Neuronal stem cell (in vitro differentiated cells): ENCODE measurements around the gene NCAPD2.

ENCODE experiments used
- DNase-seq: peaks from one replicate; pipeline ENCODE4 v3.0.0-alpha.2; 2013; ENCODE audit warnings: low spot score
- H2AFZ ChIP-seq: one replicate; pipeline ENCODE4 v1.6.1; 2013; ENCODE audit warnings: mild to moderate bottlenecking, low read length, inconsistent platforms
- H2AK5ac ChIP-seq: 2 replicates; pipeline ENCODE4 v1.6.1; 2013; ENCODE audit warnings: low read depth, mild to moderate bottlenecking, inconsistent platforms, low read length, moderate library complexity, mixed read lengths
- H2BK120ac ChIP-seq: 2 replicates; pipeline ENCODE4 v1.6.1; 2013; ENCODE audit warnings: low read depth, mild to moderate bottlenecking, inconsistent platforms, low read length, moderate library complexity, mixed read lengths
- H2BK12ac ChIP-seq: one replicate; pipeline ENCODE4 v1.6.1; 2013; ENCODE audit warnings: low read length, inconsistent platforms
- H2BK15ac ChIP-seq: 2 replicates; pipeline ENCODE4 v1.6.1; 2013; ENCODE audit warnings: mild to moderate bottlenecking, low read length, inconsistent platforms, mixed read lengths
- H2BK5ac ChIP-seq: one replicate; pipeline ENCODE4 v1.6.1; 2013; ENCODE audit warnings: inconsistent platforms, mild to moderate bottlenecking, low read length, moderate library complexity
- H3K14ac ChIP-seq: one replicate; pipeline ENCODE4 v1.6.1; 2013; ENCODE audit warnings: low read length, inconsistent platforms
- H3K18ac ChIP-seq: 2 replicates; pipeline ENCODE4 v1.6.1; 2013; ENCODE audit warnings: low read length, inconsistent platforms
- H3K23ac ChIP-seq: 2 replicates; pipeline ENCODE4 v1.6.1; 2013; ENCODE audit warnings: low read depth, mild to moderate bottlenecking, mixed read lengths, low read length, inconsistent platforms; ENCODE audit not compliant: poor library complexity
- H3K27ac ChIP-seq: replicated peaks from 3 replicates; pipeline ENCODE4 v1.5.1; 2013; ENCODE audit warnings: low read length, inconsistent platforms
- H3K27me3 ChIP-seq, 3 experiments: 2 replicates each; pipeline ENCODE4 v1.6.1; 2013; ENCODE audit warnings: low read length in 3 of 3, mild to moderate bottlenecking in 2 of 3, inconsistent platforms in 1 of 3, low read depth in 1 of 3, mixed read lengths in 1 of 3, moderate library complexity in 1 of 3; ENCODE audit not compliant: control insufficient read depth in 3 of 3, insufficient read depth in 3 of 3
- H3K36me3 ChIP-seq, 2 donors: replicated peaks in 1 of 2; 2 replicates each; pipeline ENCODE4 v1.6.1; 2013; ENCODE audit warnings: low read length in 2 of 2; ENCODE audit not compliant: control insufficient read depth in 2 of 2, insufficient read depth in 2 of 2
- H3K4ac ChIP-seq: 2 replicates; pipeline ENCODE4 v1.6.1; 2013; ENCODE audit warnings: inconsistent platforms, mild to moderate bottlenecking, low read length, moderate library complexity
- H3K4me1 ChIP-seq, 2 donors: 1 replicate in 1 of 2; 2 replicates in 1 of 2; pipeline ENCODE4 v1.6.1; 2013; ENCODE audit warnings: low read length in 2 of 2, low read depth in 1 of 2; ENCODE audit not compliant: control insufficient read depth in 2 of 2, insufficient read depth in 1 of 2
- H3K4me2 ChIP-seq: one replicate; pipeline ENCODE4 v1.6.1; 2013; ENCODE audit warnings: mild to moderate bottlenecking, low read length, inconsistent platforms; ENCODE audit not compliant: insufficient read depth, poor library complexity, severe bottlenecking
- H3K4me3 ChIP-seq, 2 donors: 2 replicates each; pipeline ENCODE4 v1.5.1; 2013; ENCODE audit warnings: low read length in 2 of 2, mild to moderate bottlenecking in 2 of 2, inconsistent platforms in 1 of 2, moderate library complexity in 1 of 2
- H3K79me1 ChIP-seq: one replicate; pipeline ENCODE4 v1.6.1; 2013; ENCODE audit warnings: low read depth, mild to moderate bottlenecking, inconsistent platforms, low read length, moderate library complexity
- H3K9ac ChIP-seq: one replicate; pipeline ENCODE4 v1.6.1; 2013; ENCODE audit warnings: mild to moderate bottlenecking, low read depth, low read length, inconsistent platforms; ENCODE audit not compliant: poor library complexity
- H3K9me3 ChIP-seq, 2 donors: replicated peaks in 1 of 2; 2 replicates each; pipeline versions ENCODE3 to v1.6.1; 2013; ENCODE audit warnings: low read length in 2 of 2, mild to moderate bottlenecking in 2 of 2, inconsistent platforms in 1 of 2, low read depth in 1 of 2, mixed read lengths in 1 of 2, moderate library complexity in 1 of 2; ENCODE audit not compliant: control insufficient read depth in 2 of 2, insufficient read depth in 1 of 2
- H4K8ac ChIP-seq: one replicate; pipeline ENCODE4 v1.6.1; 2013; ENCODE audit warnings: low read depth, mild to moderate bottlenecking, inconsistent platforms, low read length, moderate library complexity
- H4K91ac ChIP-seq: one replicate; pipeline ENCODE4 v1.6.1; 2013; ENCODE audit warnings: low read length, low read depth, mild to moderate bottlenecking, inconsistent platforms; ENCODE audit not compliant: poor library complexity
- WGBS, 2 donors: extraction: QIAGEN DNeasy Blood & Tissue Kit; methylation state at CpG; one replicate each; pipeline ENCODE4 v1.1.7; 2013; ENCODE audit warnings: missing lambda C conversion rate in 2 of 2, mixed read lengths in 1 of 2; ENCODE audit not compliant: insufficient read length in 2 of 2, insufficient replicate concordance in 1 of 2; ENCODE audit errors: extremely low coverage in 2 of 2; 5-methylcytosine and 5-hydroxymethylcytosine counted together

Gene NCAPD2

GRCh38 chr12:6569312-6569711 lies 75.4 kb downstream of the NCAPD2 start:
- Histone ChIP-seq H4K8ac (no peak overlapping the region), H2BK12ac (no peak overlapping the region), H3K18ac (no peak overlapping the region), H3K4me3 (no peak overlapping the region), H4K91ac (no peak overlapping the region), H2BK15ac (no peak overlapping the region), H3K14ac (no peak overlapping the region), H2AK5ac (no peak overlapping the region), H3K4me2 (no peak overlapping the region), H2AFZ (no peak overlapping the region), H3K27me3 (no peaks in the 10 kb centered on the region), H3K4ac (no peak overlapping the region), H3K4me1 (peaks cover 4 to 7% of the 10 kb centered on the region in 2 donors), H3K79me1 (peaks cover 2% of the 10 kb centered on the region), H3K27ac (no peak overlapping the region), H3K23ac (no peak overlapping the region), H3K9ac (peak overlapping the region; percentile 57), H2BK120ac (no peak overlapping the region), H3K9me3 (peaks cover 0 to 2% of the 10 kb centered on the region in 2 donors), H3K36me3 (peaks cover 34 to 86% of the 10 kb centered on the region in 2 donors), H2BK5ac (no peak overlapping the region)
- DNase-seq: no peak
- WGBS, 2 donors: no CpG with 5 or more reads among the region's 12 CpGs

GRCh38 chr12:6569786-6570185 lies 75.9 kb downstream of the NCAPD2 start:
- H3K4me3 ChIP-seq: no peak overlapping the region
- no peak overlapping the region for H4K8ac ChIP-seq
- H3K36me3 ChIP-seq: peaks cover 39 to 87% of the 10 kb centered on the region in 2 donors
- no peak overlapping the region for H3K14ac ChIP-seq
- H2BK120ac ChIP-seq: no peak overlapping the region
- WGBS, 2 donors: no CpG with 5 or more reads among the region's 7 CpGs
- no peak overlapping the region for H3K4ac ChIP-seq
- no peak overlapping the region for H3K27ac ChIP-seq
- H3K23ac ChIP-seq: no peak overlapping the region
- H2AFZ ChIP-seq: no peak overlapping the region
- H3K9ac ChIP-seq: no peak overlapping the region
- peaks cover 2% of the 10 kb centered on the region for H3K79me1 ChIP-seq
- H3K27me3 ChIP-seq: no peaks in the 10 kb centered on the region
- H3K18ac ChIP-seq: no peak overlapping the region
- no peak overlapping the region for H3K4me2 ChIP-seq
- no peak overlapping the region for H2BK12ac ChIP-seq
- no peak overlapping the region for H2BK5ac ChIP-seq
- H3K4me1 ChIP-seq: peaks cover 4 to 7% of the 10 kb centered on the region in 2 donors
- H2AK5ac ChIP-seq: no peak overlapping the region
- no peak overlapping the region for H2BK15ac ChIP-seq
- H4K91ac ChIP-seq: no peak overlapping the region
- peaks cover 0 to 2% of the 10 kb centered on the region in 2 donors for H3K9me3 ChIP-seq
- DNase-seq: no peak

- Histone ChIP-seq H2AFZ (no peak overlapping the region), H3K79me1 (peaks cover 4% of the 10 kb centered on the region), H4K91ac (no peak overlapping the region), H3K18ac (no peak overlapping the region), H2BK15ac (no peak overlapping the region), H3K4ac (no peak overlapping the region), H2BK120ac (no peak overlapping the region), H2BK12ac (no peak overlapping the region), H3K4me2 (no peak overlapping the region), H4K8ac (no peak overlapping the region), H3K23ac (peak overlapping the region; percentile 8), H3K27me3 (no peaks in the 10 kb centered on the region), H2BK5ac (no peak overlapping the region), H3K4me3 (no peak overlapping the region), H3K4me1 (peaks cover 4 to 7% of the 10 kb centered on the region in 2 donors), H3K36me3 (peaks cover 41 to 87% of the 10 kb centered on the region in 2 donors), H3K9ac (no peak overlapping the region), H3K14ac (no peak overlapping the region), H3K27ac (no peak overlapping the region), H3K9me3 (peaks cover 0 to 2% of the 10 kb centered on the region in 2 donors), H2AK5ac (no peak overlapping the region)
- no peak for DNase-seq
- no CpG with 5 or more reads among the region's 7 CpGs for WGBS, 2 donors
Measured at GRCh38 chr12:6570264-6570887, 76.5 kb downstream of the NCAPD2 start.

GRCh38 chr12:6573001-6573400 lies 79.1 kb downstream of the NCAPD2 start:
- H2BK5ac ChIP-seq: no peak overlapping the region
- WGBS, 2 donors: no CpG with 5 or more reads among the region's 8 CpGs
- peaks cover 2% of the 10 kb centered on the region for H3K79me1 ChIP-seq
- no peak overlapping the region for H3K18ac ChIP-seq
- H3K4me3 ChIP-seq: no peak overlapping the region
- no peak overlapping the region for H4K91ac ChIP-seq
- DNase-seq: no peak
- H3K23ac ChIP-seq: no peak overlapping the region
- no peak overlapping the region for H3K27ac ChIP-seq
- H2BK120ac ChIP-seq: no peak overlapping the region
- no peak overlapping the region for H2BK12ac ChIP-seq
- peaks cover 56 to 93% of the 10 kb centered on the region in 2 donors for H3K36me3 ChIP-seq
- H2AFZ ChIP-seq: no peak overlapping the region
- no peak overlapping the region for H2BK15ac ChIP-seq
- H2AK5ac ChIP-seq: no peak overlapping the region
- no peak overlapping the region for H3K14ac ChIP-seq
- H3K4me1 ChIP-seq: no peaks in the 10 kb centered on the region
- no peak overlapping the region for H3K4ac ChIP-seq
- no peak overlapping the region for H3K4me2 ChIP-seq
- no peak overlapping the region for H4K8ac ChIP-seq
- no peaks in the 10 kb centered on the region for H3K27me3 ChIP-seq
- H3K9me3 ChIP-seq: peaks cover 0 to 2% of the 10 kb centered on the region in 2 donors
- no peak overlapping the region for H3K9ac ChIP-seq
